H9 (cell line): Measurements from ENCODE around the gene BFSP2. TPM values are rescaled to one million over a fixed set of nuclear protein-coding genes. Genes with fewer than 3 reads are reported as not detected.

Source experiments
- DNase-seq: peaks from one replicate; pipeline ENCODE4 v3.0.0-alpha.2; 2017
- H2AFZ ChIP-seq: one replicate; pipeline ENCODE4 v1.6.1; 2013; ENCODE audit warnings: mild to moderate bottlenecking, low read length, control low read depth, moderate library complexity
- H2AK5ac ChIP-seq: 2 replicates; pipeline ENCODE4 v1.6.1; 2013; ENCODE audit warnings: low read length, control low read depth, mixed read lengths; ENCODE audit not compliant: insufficient read length
- H2BK120ac ChIP-seq: one replicate; pipeline ENCODE4 v1.6.1; 2013; ENCODE audit warnings: low read depth, mild to moderate bottlenecking, low read length, control low read depth, inconsistent platforms; ENCODE audit not compliant: poor library complexity, severe bottlenecking
- H2BK12ac ChIP-seq: 2 replicates; pipeline ENCODE4 v1.6.1; 2013; ENCODE audit warnings: low read length, control low read depth, mixed read lengths, low read depth; ENCODE audit not compliant: insufficient read length
- H2BK15ac ChIP-seq: 2 replicates; pipeline ENCODE4 v1.6.1; 2013; ENCODE audit warnings: low read depth, low read length, control low read depth
- H2BK20ac ChIP-seq: one replicate; pipeline ENCODE4 v1.6.1; 2013; ENCODE audit warnings: low read depth, mild to moderate bottlenecking, low read length, control low read depth, inconsistent platforms; ENCODE audit not compliant: poor library complexity, severe bottlenecking
- H2BK5ac ChIP-seq: 2 replicates; pipeline ENCODE4 v1.6.1; 2013; ENCODE audit warnings: low read length, control low read depth, mixed read lengths; ENCODE audit not compliant: insufficient read length
- H3K14ac ChIP-seq: 2 replicates; pipeline ENCODE4 v1.6.1; 2013; ENCODE audit warnings: low read length, control low read depth; ENCODE audit not compliant: insufficient read depth
- H3K18ac ChIP-seq: 2 replicates; pipeline ENCODE4 v1.6.1; 2013; ENCODE audit warnings: low read depth, mild to moderate bottlenecking, mixed read lengths, low read length, control low read depth; ENCODE audit not compliant: insufficient read length
- H3K23ac ChIP-seq: 2 replicates; pipeline ENCODE4 v1.6.1; 2013; ENCODE audit warnings: low read length, control low read depth, mixed read lengths, low read depth; ENCODE audit not compliant: insufficient read length
- H3K23me2 ChIP-seq: 2 replicates; pipeline ENCODE4 v1.6.1; 2013; ENCODE audit warnings: low read depth, mild to moderate bottlenecking, mixed read lengths, low read length, control low read depth; ENCODE audit not compliant: insufficient read length, poor library complexity, severe bottlenecking
- H3K27ac ChIP-seq: 2 replicates; pipeline ENCODE4 v1.5.1; 2013; ENCODE audit warnings: low read length, control low read depth, mixed read lengths, low read depth; ENCODE audit not compliant: insufficient read length
- H3K27me3 ChIP-seq: 2 replicates; pipeline ENCODE4 v1.6.1; 2013; ENCODE audit warnings: low read length, control low read depth, inconsistent platforms; ENCODE audit not compliant: insufficient read depth
- H3K4ac ChIP-seq: 2 replicates; pipeline ENCODE4 v1.6.1; 2013; ENCODE audit warnings: low read depth, mild to moderate bottlenecking, control low read depth, inconsistent platforms, low read length, moderate library complexity
- H3K4me1 ChIP-seq: 2 replicates; pipeline ENCODE4 v1.6.1; 2013; ENCODE audit warnings: low read length, control low read depth, inconsistent platforms; ENCODE audit not compliant: insufficient read depth
- H3K4me2 ChIP-seq: 2 replicates; pipeline ENCODE4 v1.6.1; 2013; ENCODE audit warnings: low read length, control low read depth, mixed read lengths; ENCODE audit not compliant: insufficient read length, insufficient read depth
- H3K56ac ChIP-seq: 2 replicates; pipeline ENCODE4 v1.6.1; 2013; ENCODE audit warnings: low read depth, mild to moderate bottlenecking, mixed read lengths, low read length, control low read depth; ENCODE audit not compliant: insufficient read length
- H3K79me1 ChIP-seq: 2 replicates; pipeline ENCODE4 v1.6.1; 2013; ENCODE audit warnings: low read depth, mild to moderate bottlenecking, moderate library complexity, low read length, control low read depth, inconsistent platforms; ENCODE audit not compliant: insufficient read depth, poor library complexity, severe bottlenecking
- H3K79me2 ChIP-seq: 2 replicates; pipeline ENCODE4 v1.6.1; 2013; ENCODE audit warnings: low read length, control low read depth, inconsistent platforms; ENCODE audit not compliant: insufficient read depth
- H3K9ac ChIP-seq: 2 replicates; pipeline ENCODE4 v1.6.1; 2013; ENCODE audit warnings: low read length, control low read depth, mixed read lengths; ENCODE audit not compliant: insufficient read length; ENCODE audit errors: extremely low read depth
- H3K9me3 ChIP-seq: one replicate; pipeline ENCODE4 v1.6.1; 2013; ENCODE audit warnings: low read depth, low read length, inconsistent platforms; ENCODE audit not compliant: control insufficient read depth
- H3T11ph ChIP-seq: one replicate; pipeline ENCODE4 v1.6.1; 2013; ENCODE audit warnings: mild to moderate bottlenecking, low read length, control low read depth, inconsistent platforms
- H4K20me1 ChIP-seq: one replicate; pipeline ENCODE4 v1.6.1; 2013; ENCODE audit not compliant: control insufficient read depth, insufficient read length, insufficient read depth
- H4K5ac ChIP-seq: 2 replicates; pipeline ENCODE4 v1.6.1; 2013; ENCODE audit warnings: low read depth, mild to moderate bottlenecking, mixed read lengths, low read length, control low read depth; ENCODE audit not compliant: insufficient read length
- H4K8ac ChIP-seq: replicated peaks from 2 replicates; pipeline ENCODE4 v1.6.1; 2013; ENCODE audit warnings: low read length, control low read depth, mixed read lengths, low read depth; ENCODE audit not compliant: insufficient read length
- H4K91ac ChIP-seq: 2 replicates; pipeline ENCODE4 v1.6.1; 2013; ENCODE audit warnings: low read depth, mild to moderate bottlenecking, moderate library complexity, mixed read lengths, low read length, control low read depth; ENCODE audit not compliant: insufficient read length
- H3K27ac Mint-ChIP-seq, 3 experiments: 2 replicates in 2 of 3; 3 replicates in 1 of 3; pipeline ENCODE4 v1.8.0; 2020 to 2021; ENCODE audit warnings: mixed read lengths in 3 of 3, mild to moderate bottlenecking in 1 of 3, moderate library complexity in 1 of 3
- H3K27me3 Mint-ChIP-seq: 2 replicates; pipeline ENCODE4 v1.8.0; 2021; ENCODE audit warnings: low read depth, mild to moderate bottlenecking, moderate library complexity, mixed read lengths
- H3K36me3 Mint-ChIP-seq, 3 experiments: 2 replicates in 2 of 3; 3 replicates in 1 of 3; pipeline ENCODE4 v1.8.0; 2020 to 2021; ENCODE audit warnings: low read depth in 3 of 3, mixed read lengths in 3 of 3; ENCODE audit not compliant: insufficient read depth in 1 of 3
- H3K4me1 Mint-ChIP-seq, 2 experiments: 2 replicates each; pipeline ENCODE4 v1.8.0; 2020; ENCODE audit warnings: mixed read lengths in 2 of 2
- H3K4me3 Mint-ChIP-seq, 2 experiments: 2 replicates in 1 of 2; 3 replicates in 1 of 2; pipeline ENCODE4 v1.8.0; 2020 to 2021; ENCODE audit warnings: mild to moderate bottlenecking in 2 of 2, mixed read lengths in 2 of 2, moderate library complexity in 1 of 2
- H3K9me3 Mint-ChIP-seq, 2 experiments: 2 replicates in 1 of 2; 3 replicates in 1 of 2; pipeline ENCODE4 v1.8.0; 2020; ENCODE audit warnings: mild to moderate bottlenecking in 2 of 2, mixed read lengths in 2 of 2, moderate library complexity in 1 of 2
- CTCF ChIP-seq: fragments of 200-600 bp; sonication (generic); conservative IDR thresholded peaks from 3 replicates; pipeline ENCODE4 v1.8.0; 2021; ENCODE audit warnings: antibody characterized with exemption, mild to moderate bottlenecking
- WGBS: extraction: QIAGEN DNeasy Blood & Tissue Kit; methylation state at CpG from one replicate; pipeline ENCODE4 v1.1.7; 2013; ENCODE audit warnings: missing lambda C conversion rate, low lambda C conversion rate, mixed read lengths; ENCODE audit not compliant: insufficient read length; ENCODE audit errors: extremely low coverage; 5-methylcytosine and 5-hydroxymethylcytosine counted together
- total RNA-seq: library from RNA; stranded (reverse); gene quantifications from 2 replicates; pipeline ENCODE4 v1.2.1, GENCODE V29; 2021

BFSP2 gene
- total RNA-seq, 1 experiment from 2014 or later: not detected

- Mint-ChIP-seq H3K4me1 (peaks cover 11% of the 10 kb centered on the region in 2 experiments), H3K27ac (no peak overlapping the region), H3K36me3 (no peaks in the 10 kb centered on the region), H3K4me3 (no peak overlapping the region), H3K9me3 (no peaks in the 10 kb centered on the region), H3K27me3 (no peaks in the 10 kb centered on the region)
- Histone ChIP-seq H2AFZ (no peak overlapping the region), H4K5ac (no peak overlapping the region), H3K4me1 (no peaks in the 10 kb centered on the region), H2BK15ac (no peak overlapping the region), H4K8ac (no peak overlapping the region), H2BK20ac (no peak overlapping the region), H3K79me2 (no peaks in the 10 kb centered on the region), H2BK5ac (no peak overlapping the region), H3K18ac (no peak overlapping the region), H4K91ac (no peak overlapping the region), H3K9ac (no peak overlapping the region), H3K56ac (no peak overlapping the region), H2BK12ac (no peak overlapping the region), H2AK5ac (no peak overlapping the region), H3K4ac (no peak overlapping the region), H4K20me1 (no peaks in the 10 kb centered on the region), H3K79me1 (no peaks in the 10 kb centered on the region), H3K27me3 (no peaks in the 10 kb centered on the region), H3K23me2 (no peaks in the 10 kb centered on the region), H3K9me3 (no peaks in the 10 kb centered on the region), H3K27ac (no peak overlapping the region), H3K23ac (no peak overlapping the region), H3T11ph (no peak overlapping the region), H2BK120ac (no peak overlapping the region), H3K4me2 (no peak overlapping the region), H3K14ac (no peak overlapping the region)
- TF ChIP-seq CTCF: no peak
- no peak for DNase-seq
- WGBS: no CpG with 5 or more reads among the region's 3 CpGs
Observed at GRCh38 chr3:133451309-133451708, 51.5 kb downstream of the BFSP2 start.
